Chondrocyte (in vitro differentiated cells): ENCODE results near the gene ZSWIM2. TPM values are rescaled to one million over a fixed set of nuclear protein-coding genes. Genes with fewer than 3 reads are reported as not detected.

Source experiments
- DNase-seq: peaks from one replicate; pipeline ENCODE4 v3.0.0; 2021; ENCODE audit warnings: mixed read lengths, low spot score
- H3K27ac Mint-ChIP-seq: one replicate; pipeline ENCODE4 v1.8.0; 2021; ENCODE audit warnings: mild to moderate bottlenecking, moderate library complexity, mixed read lengths; ENCODE audit not compliant: unreplicated experiment
- H3K27me3 Mint-ChIP-seq: 2 replicates; pipeline ENCODE4 v1.8.0; 2021; ENCODE audit warnings: low read depth, mixed read lengths
- H3K36me3 Mint-ChIP-seq: 2 replicates; pipeline ENCODE4 v1.8.0; 2021; ENCODE audit warnings: low read depth, mixed read lengths
- H3K4me1 Mint-ChIP-seq: 2 replicates; pipeline ENCODE4 v1.8.0; 2021; ENCODE audit warnings: low read depth, mild to moderate bottlenecking, mixed read lengths
- H3K4me3 Mint-ChIP-seq: one replicate; pipeline ENCODE4 v1.8.0; 2021; ENCODE audit warnings: mild to moderate bottlenecking, moderate library complexity, mixed read lengths; ENCODE audit not compliant: unreplicated experiment
- H3K9me3 Mint-ChIP-seq: 2 replicates; pipeline ENCODE4 v1.8.0; 2021; ENCODE audit warnings: low read depth, mixed read lengths
- total RNA-seq: library from RNA; stranded (reverse); gene quantifications from 3 replicates; pipeline ENCODE4 v1.2.1, GENCODE V29; 2021
- TF ChIP-seq, protein P1 (sequence below): fragments of 200-600 bp; sonication (generic); IDR thresholded peaks from 2 replicates; pipeline ENCODE4 v1.5.0; 2021; ENCODE audit warnings: antibody characterized with exemption, mild to moderate bottlenecking, moderate library complexity

Gene ZSWIM2
- total RNA-seq, 1 donor from 2014 or later = not detected

DNA sequence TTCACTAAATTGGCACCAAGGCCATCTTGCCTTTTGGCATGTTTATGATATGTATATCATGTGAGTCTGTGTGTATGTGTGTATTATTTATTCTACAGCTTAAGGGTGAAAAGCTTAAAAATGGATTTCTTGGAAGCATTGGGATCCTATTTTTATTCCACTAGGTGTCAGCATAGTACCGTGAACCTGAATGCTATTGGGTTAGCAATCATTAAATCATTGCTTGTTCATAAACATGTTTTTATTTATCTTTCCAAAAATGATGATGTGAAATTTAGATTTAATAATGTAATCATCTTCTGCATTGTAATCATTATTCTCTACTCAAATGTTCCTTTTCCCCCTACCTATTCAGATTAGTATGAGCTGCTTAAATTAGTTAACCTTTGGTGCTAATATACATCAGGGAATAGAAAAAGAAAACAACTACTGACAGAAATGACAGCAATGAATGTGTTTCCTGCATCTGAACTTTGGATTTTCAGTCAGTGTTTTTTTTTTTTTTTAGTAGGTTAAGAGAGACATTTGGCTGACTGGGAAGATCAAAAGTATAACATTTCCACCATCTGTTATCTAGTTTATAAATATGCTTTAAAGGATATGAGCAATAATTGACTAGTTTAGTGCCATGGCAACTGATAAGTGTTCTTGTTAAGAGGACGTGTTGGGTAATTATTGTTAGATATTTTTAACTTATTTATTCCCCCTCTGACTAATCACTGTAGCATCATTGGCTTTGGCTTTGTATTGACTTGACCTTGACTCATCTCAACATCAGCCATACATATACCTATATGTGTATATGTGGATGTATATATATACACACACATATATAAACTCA lies 14.1 kb upstream of the ZSWIM2 start:
- Mint-ChIP-seq H3K27me3 (no peaks in the 10 kb centered on the region), H3K4me3 (no peak overlapping the region), H3K9me3 (no peaks in the 10 kb centered on the region), H3K4me1 (no peaks in the 10 kb centered on the region), H3K27ac (no peak overlapping the region), H3K36me3 (no peaks in the 10 kb centered on the region)
- DNase-seq = no peak
- TF ChIP-seq, protein P1, sequence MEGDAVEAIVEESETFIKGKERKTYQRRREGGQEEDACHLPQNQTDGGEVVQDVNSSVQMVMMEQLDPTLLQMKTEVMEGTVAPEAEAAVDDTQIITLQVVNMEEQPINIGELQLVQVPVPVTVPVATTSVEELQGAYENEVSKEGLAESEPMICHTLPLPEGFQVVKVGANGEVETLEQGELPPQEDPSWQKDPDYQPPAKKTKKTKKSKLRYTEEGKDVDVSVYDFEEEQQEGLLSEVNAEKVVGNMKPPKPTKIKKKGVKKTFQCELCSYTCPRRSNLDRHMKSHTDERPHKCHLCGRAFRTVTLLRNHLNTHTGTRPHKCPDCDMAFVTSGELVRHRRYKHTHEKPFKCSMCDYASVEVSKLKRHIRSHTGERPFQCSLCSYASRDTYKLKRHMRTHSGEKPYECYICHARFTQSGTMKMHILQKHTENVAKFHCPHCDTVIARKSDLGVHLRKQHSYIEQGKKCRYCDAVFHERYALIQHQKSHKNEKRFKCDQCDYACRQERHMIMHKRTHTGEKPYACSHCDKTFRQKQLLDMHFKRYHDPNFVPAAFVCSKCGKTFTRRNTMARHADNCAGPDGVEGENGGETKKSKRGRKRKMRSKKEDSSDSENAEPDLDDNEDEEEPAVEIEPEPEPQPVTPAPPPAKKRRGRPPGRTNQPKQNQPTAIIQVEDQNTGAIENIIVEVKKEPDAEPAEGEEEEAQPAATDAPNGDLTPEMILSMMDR = peak; percentile 98

DNA sequence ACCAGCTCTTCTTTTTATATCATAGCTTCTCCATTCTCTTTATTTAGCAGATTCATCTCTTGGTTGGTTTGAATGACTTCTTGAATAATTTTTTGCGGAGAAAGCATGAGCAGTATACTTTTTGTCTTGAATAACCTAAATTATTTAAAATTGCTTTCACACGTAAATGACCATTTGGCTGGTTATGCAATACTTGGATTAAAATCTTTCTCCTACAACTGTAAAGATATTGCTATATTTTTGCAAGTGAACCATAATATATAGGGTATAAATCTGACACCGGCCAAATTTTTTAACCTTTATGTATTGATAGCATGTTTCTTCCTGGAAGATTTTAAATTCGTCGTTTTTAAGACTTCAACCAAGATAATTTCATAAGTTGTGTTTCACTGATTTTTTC lies 6.2 kb upstream of the ZSWIM2 start:
- peaks cover 2% of the 10 kb centered on the region for H3K9me3 Mint-ChIP-seq
- no peaks in the 10 kb centered on the region for H3K27me3 Mint-ChIP-seq
- H3K36me3 Mint-ChIP-seq = no peaks in the 10 kb centered on the region
- no peak for DNase-seq
- TF ChIP-seq, protein P1 = no peak
- peaks cover 11% of the 10 kb centered on the region for H3K4me1 Mint-ChIP-seq
- no peak overlapping the region for H3K27ac Mint-ChIP-seq
- H3K4me3 Mint-ChIP-seq = no peak overlapping the region

DNA sequence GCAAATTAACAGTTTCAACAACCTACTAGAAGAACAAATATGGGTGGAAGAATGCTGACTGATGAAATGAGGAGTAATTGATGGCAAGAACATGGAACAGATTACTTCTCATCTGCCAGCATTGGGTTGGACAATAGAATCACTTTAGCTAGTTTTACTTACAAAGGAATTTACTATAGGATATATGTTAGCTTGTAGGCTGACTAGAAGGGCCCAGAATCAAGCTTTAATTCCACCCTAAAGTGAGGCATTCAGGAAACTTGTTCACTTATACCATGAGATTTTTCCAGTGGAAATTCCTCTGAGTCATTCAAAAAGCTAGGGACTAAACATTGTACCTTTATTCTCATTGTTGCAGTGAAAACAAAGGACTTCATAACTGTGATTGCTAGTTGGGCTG lies 5.0 kb upstream of the ZSWIM2 start:
- Mint-ChIP-seq H3K36me3 (no peaks in the 10 kb centered on the region), H3K27ac (peak overlapping the region; percentile 78), H3K4me3 (no peak overlapping the region), H3K27me3 (no peaks in the 10 kb centered on the region), H3K9me3 (peaks cover 2% of the 10 kb centered on the region), H3K4me1 (peaks cover 20% of the 10 kb centered on the region)
- TF ChIP-seq, protein P1 = no peak
- no peak for DNase-seq

DNA sequence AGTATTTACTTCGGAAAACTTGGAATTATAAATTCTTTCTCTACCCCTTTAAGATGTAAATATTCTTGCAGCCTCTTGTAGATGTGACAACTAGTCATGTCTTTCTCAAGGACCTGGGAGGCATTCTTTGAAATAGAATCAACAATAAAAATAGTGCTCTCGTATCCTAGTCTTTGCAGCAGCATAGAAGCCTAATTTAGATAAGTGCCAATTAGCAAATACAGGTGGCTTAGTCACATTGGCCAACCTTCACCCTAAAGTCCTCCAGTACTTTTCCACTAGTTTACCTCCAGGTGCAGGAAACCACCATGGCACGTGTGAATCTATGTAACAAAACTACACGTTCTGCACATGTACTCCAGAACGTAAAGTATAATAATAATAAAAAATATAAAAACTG lies 3.5 kb upstream of the ZSWIM2 start:
- H3K4me1 Mint-ChIP-seq = peaks cover 28% of the 10 kb centered on the region

DNA sequence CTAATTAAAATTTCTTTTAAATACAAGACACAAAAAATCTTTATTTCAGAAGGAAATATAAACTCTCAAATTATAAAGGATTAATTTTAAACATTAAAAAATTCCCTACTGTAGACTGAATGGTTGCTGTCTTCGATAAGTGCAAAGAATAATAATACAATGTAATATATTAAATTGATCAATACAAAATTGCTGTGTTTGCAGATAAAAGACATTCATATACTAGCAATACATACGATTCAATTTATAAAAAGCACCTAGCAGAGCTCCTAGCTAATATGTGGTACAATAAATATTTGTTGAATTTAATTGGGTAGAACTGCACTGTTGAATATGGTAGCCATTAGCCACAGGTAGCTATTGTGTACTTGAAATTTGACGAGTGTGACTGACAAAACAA lies 6.6 kb downstream of the ZSWIM2 start:
- Mint-ChIP-seq H3K4me1 (peaks cover 16% of the 10 kb centered on the region), H3K9me3 (no peaks in the 10 kb centered on the region), H3K27ac (no peak overlapping the region), H3K36me3 (no peaks in the 10 kb centered on the region), H3K27me3 (no peaks in the 10 kb centered on the region), H3K4me3 (no peak overlapping the region)
- TF ChIP-seq, protein P1 = no peak
- DNase-seq = no peak

More for the DNA sequence above, 3.5 kb upstream of the ZSWIM2 start:
- H3K36me3 Mint-ChIP-seq = no peaks in the 10 kb centered on the region
- DNase-seq = no peak
- no peak overlapping the region for H3K27ac Mint-ChIP-seq
- H3K4me3 Mint-ChIP-seq = no peak overlapping the region
- peaks cover 2% of the 10 kb centered on the region for H3K9me3 Mint-ChIP-seq
- no peaks in the 10 kb centered on the region for H3K27me3 Mint-ChIP-seq
- TF ChIP-seq, protein P1 = no peak
